ENCODE measurements around the gene APLP2. TPM values are rescaled to one million over a fixed set of nuclear protein-coding genes. Genes with fewer than 3 reads are reported as not detected.
"Not testable (repeated sequence)": the region's sequence is repeated elsewhere in the genome, so short reads cannot be mapped to it uniquely, and the experiment has no call there.

Gene APLP2
- total RNA-seq, 1 donor from 2014 or later, result 268 TPM

GRCh38 chr11:130085671-130086290 is 16.1 kb downstream of the APLP2 start:
- ATAC-seq (ENCODE audit: poor library complexity) (no peak), DNase-seq (no peak)
- intact Hi-C loops (cut with DNase I), result no loop called here

GRCh38 chr11:130086669-130087068 is 17.0 kb downstream of the APLP2 start:
- ATAC-seq (ENCODE audit: poor library complexity), result no peak
- DNase-seq, result no peak
- intact Hi-C loops (cut with DNase I), result no loop called here

GRCh38 chr11:130087294-130087926 is 17.7 kb downstream of the APLP2 start:
- ATAC-seq (ENCODE audit: poor library complexity), result peak; percentile 34
- no peak for DNase-seq
- intact Hi-C loops (cut with DNase I), result no loop called here

- ATAC-seq (ENCODE audit: poor library complexity) (no peak), DNase-seq (no peak)
- intact Hi-C loops (cut with DNase I), result no loop called here
Observed at GRCh38 chr11:130088217-130088616, 18.5 kb downstream of the APLP2 start.

- intact Hi-C loops (cut with DNase I), result no loop called here
- no peak for DNase-seq
- peak; percentile 66 for ATAC-seq (ENCODE audit: poor library complexity)
Observed at GRCh38 chr11:130088919-130089673, 19.4 kb downstream of the APLP2 start.

GRCh38 chr11:130089674-130090073 is 20.0 kb downstream of the APLP2 start:
- no peak for DNase-seq
- intact Hi-C loops (cut with DNase I), result no loop called here
- peak; percentile 48 for ATAC-seq (ENCODE audit: poor library complexity)

- ATAC-seq (ENCODE audit: poor library complexity); DNase-seq; intact Hi-C loops (cut with DNase I): not testable (repeated sequence)
Observed at GRCh38 chr11:130090517-130090916, 20.8 kb downstream of the APLP2 start.

GRCh38 chr11:130091169-130091568 is 21.5 kb downstream of the APLP2 start:
- ATAC-seq (ENCODE audit: poor library complexity); DNase-seq; intact Hi-C loops (cut with DNase I): not testable (repeated sequence)

- no peak for ATAC-seq (ENCODE audit: poor library complexity)
- no peak for DNase-seq
- intact Hi-C loops (cut with DNase I), result no loop called here
Observed at GRCh38 chr11:130092661-130093060, 23.0 kb downstream of the APLP2 start.

- peak; percentile 74 for ATAC-seq (ENCODE audit: poor library complexity)
- intact Hi-C loops (cut with DNase I), result no loop called here
Observed at GRCh38 chr11:130094614-130095013, 24.9 kb downstream of the APLP2 start.

GRCh38 chr11:130095326-130095725 is 25.6 kb downstream of the APLP2 start:
- intact Hi-C loops (cut with DNase I), result no loop called here
- no peak for DNase-seq
- ATAC-seq (ENCODE audit: poor library complexity), result no peak

More at GRCh38 chr11:130094614-130095013, 24.9 kb downstream of the APLP2 start:
- DNase-seq, result no peak

- ATAC-seq (ENCODE audit: poor library complexity) (no peak), DNase-seq (no peak)
- intact Hi-C loops (cut with DNase I), result no loop called here
Observed at GRCh38 chr11:130096042-130096441, 26.3 kb downstream of the APLP2 start.

GRCh38 chr11:130096823-130097222 is 27.1 kb downstream of the APLP2 start:
- no peak for DNase-seq
- ATAC-seq (ENCODE audit: poor library complexity), result no peak
- intact Hi-C loops (cut with DNase I), result no loop called here

GRCh38 chr11:130097285-130097684 is 27.6 kb downstream of the APLP2 start:
- no peak for ATAC-seq (ENCODE audit: poor library complexity)
- DNase-seq, result no peak
- intact Hi-C loops (cut with DNase I), result no loop called here

- intact Hi-C loops (cut with DNase I), result no loop called here
- no peak for DNase-seq
- ATAC-seq (ENCODE audit: poor library complexity), result no peak
Observed at GRCh38 chr11:130099356-130099755, 29.7 kb downstream of the APLP2 start.

GRCh38 chr11:130100381-130101095 is 30.8 kb downstream of the APLP2 start:
- DNase-seq (no peak), ATAC-seq (ENCODE audit: poor library complexity) (no peak)
- intact Hi-C loops (cut with DNase I), result no loop called here

GRCh38 chr11:130101661-130102060 is 32.0 kb downstream of the APLP2 start:
- ATAC-seq (ENCODE audit: poor library complexity) (no peak), DNase-seq (no peak)
- intact Hi-C loops (cut with DNase I), result no loop called here

GRCh38 chr11:130102301-130103249 is 32.9 kb downstream of the APLP2 start:
- intact Hi-C loops (cut with DNase I), result no loop called here
- ATAC-seq (ENCODE audit: poor library complexity), result peak; percentile 15
- DNase-seq, result no peak

All from Right ventricle myocardium superior (tissue), 1 donor.